ENCODE data around the gene C6orf89.
"Not testable (repeated sequence)": the region's sequence is repeated elsewhere in the genome, so short reads cannot be mapped to it uniquely, and the experiment has no call there.

C6orf89 gene

DNA sequence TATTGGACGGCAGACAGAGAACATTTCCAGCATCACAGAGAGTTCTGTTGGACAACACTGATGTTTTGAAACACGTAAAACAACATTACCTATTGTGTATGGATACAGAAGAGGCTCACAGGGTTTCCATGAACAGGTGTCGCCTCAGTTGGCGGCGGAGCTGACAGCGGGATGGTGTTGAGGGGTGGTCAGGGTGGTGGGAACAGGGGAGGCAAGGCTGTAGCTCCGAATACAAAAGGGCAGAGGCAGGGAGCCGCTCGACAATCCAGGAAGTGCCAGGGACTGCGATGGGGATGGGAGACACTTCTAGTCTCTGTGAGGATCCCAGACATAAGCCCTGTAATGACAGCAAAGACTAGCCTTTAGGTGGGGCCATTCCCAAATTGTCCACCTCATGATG, 54.3 kb downstream of the C6orf89 start:
- no peaks in the 10 kb centered on the region for H3F3A ChIP-seq (ENCODE audit: insufficient read depth, low read length)
- TF ChIP-seq EZH2 (optimal IDR thresholded peaks at IDR 0.05; ENCODE audit: low read depth, low read length) (no peak), CTCF (IDR thresholded peaks at IDR 0.05; ENCODE audit: low read length) (no peak), EZH2phosphoT487 (IDR thresholded peaks at IDR 0.05; ENCODE audit: low read length) (no peak)
- H4K20me1 ChIP-seq (ENCODE audit: insufficient read depth, low read length): no peaks in the 10 kb centered on the region
- no peaks in the 10 kb centered on the region for H3K9me2 ChIP-seq (replicated peaks; ENCODE audit: insufficient read depth, low read length)
- no peak overlapping the region for H3K4me2 ChIP-seq (ENCODE audit: low read depth, low read length)
- H3K9ac ChIP-seq (ENCODE audit: low read length): no peak overlapping the region
- H3K4me3 ChIP-seq (ENCODE audit: low read length): no peak overlapping the region
- H3K9me3 ChIP-seq (replicated peaks; ENCODE audit: insufficient read depth, low read length): no peaks in the 10 kb centered on the region
- H3K4me1 ChIP-seq (ENCODE audit: low read length): no peaks in the 10 kb centered on the region
- no peak overlapping the region for H2AFZ ChIP-seq (ENCODE audit: low read length)
- no peak for DNase-seq
- H3K27me3 ChIP-seq (replicated peaks; ENCODE audit: insufficient read depth, low read length): no peaks in the 10 kb centered on the region
- no peaks in the 10 kb centered on the region for H3K79me2 ChIP-seq (ENCODE audit: low read length)
- no peaks in the 10 kb centered on the region for H3K36me3 ChIP-seq (replicated peaks; ENCODE audit: insufficient read depth, low read length)
- H3K27ac ChIP-seq (ENCODE audit: low read length): no peak overlapping the region

- not testable (repeated sequence) for H3K27ac ChIP-seq (ENCODE audit: low read length); H2AFZ ChIP-seq (ENCODE audit: low read length); H4K20me1 ChIP-seq (ENCODE audit: insufficient read depth, low read length); DNase-seq; H3K79me2 ChIP-seq (ENCODE audit: low read length); H3K9me2 ChIP-seq (replicated peaks; ENCODE audit: insufficient read depth, low read length); H3K36me3 ChIP-seq (replicated peaks; ENCODE audit: insufficient read depth, low read length); H3K27me3 ChIP-seq (replicated peaks; ENCODE audit: insufficient read depth, low read length); H3K9ac ChIP-seq (ENCODE audit: low read length); H3K4me1 ChIP-seq (ENCODE audit: low read length); H3K4me3 ChIP-seq (ENCODE audit: low read length); H3F3A ChIP-seq (ENCODE audit: insufficient read depth, low read length); H3K4me2 ChIP-seq (ENCODE audit: low read depth, low read length); H3K9me3 ChIP-seq (replicated peaks; ENCODE audit: insufficient read depth, low read length)
Measured at GRCh38 chr6:36941561-36941960, 55.8 kb downstream of the C6orf89 start.

GRCh38 chr6:36942329-36942728, 56.6 kb downstream of the C6orf89 start:
- H3F3A ChIP-seq (ENCODE audit: insufficient read depth, low read length); H2AFZ ChIP-seq (ENCODE audit: low read length); H4K20me1 ChIP-seq (ENCODE audit: insufficient read depth, low read length); H3K9me3 ChIP-seq (replicated peaks; ENCODE audit: insufficient read depth, low read length); H3K79me2 ChIP-seq (ENCODE audit: low read length); H3K27me3 ChIP-seq (replicated peaks; ENCODE audit: insufficient read depth, low read length); H3K9me2 ChIP-seq (replicated peaks; ENCODE audit: insufficient read depth, low read length); H3K4me1 ChIP-seq (ENCODE audit: low read length); DNase-seq; H3K27ac ChIP-seq (ENCODE audit: low read length); H3K36me3 ChIP-seq (replicated peaks; ENCODE audit: insufficient read depth, low read length); H3K4me2 ChIP-seq (ENCODE audit: low read depth, low read length); H3K4me3 ChIP-seq (ENCODE audit: low read length); H3K9ac ChIP-seq (ENCODE audit: low read length): not testable (repeated sequence)

- Histone ChIP-seq H3F3A (ENCODE audit: insufficient read depth, low read length) (no peaks in the 10 kb centered on the region), H3K4me3 (ENCODE audit: low read length) (no peak overlapping the region), H3K27ac (ENCODE audit: low read length) (no peak overlapping the region), H3K4me2 (ENCODE audit: low read depth, low read length) (no peak overlapping the region), H4K20me1 (ENCODE audit: insufficient read depth, low read length) (no peaks in the 10 kb centered on the region), H3K9me3 (replicated peaks; ENCODE audit: insufficient read depth, low read length) (no peaks in the 10 kb centered on the region), H3K9ac (ENCODE audit: low read length) (no peak overlapping the region), H2AFZ (ENCODE audit: low read length) (no peak overlapping the region), H3K9me2 (replicated peaks; ENCODE audit: insufficient read depth, low read length) (no peaks in the 10 kb centered on the region), H3K36me3 (replicated peaks; ENCODE audit: insufficient read depth, low read length) (no peaks in the 10 kb centered on the region), H3K27me3 (replicated peaks; ENCODE audit: insufficient read depth, low read length) (no peaks in the 10 kb centered on the region), H3K4me1 (ENCODE audit: low read length) (no peaks in the 10 kb centered on the region), H3K79me2 (ENCODE audit: low read length) (no peaks in the 10 kb centered on the region)
- DNase-seq: no peak
- TF ChIP-seq EZH2 (optimal IDR thresholded peaks at IDR 0.05; ENCODE audit: low read depth, low read length) (no peak), CTCF (IDR thresholded peaks at IDR 0.05; ENCODE audit: low read length) (no peak), EZH2phosphoT487 (IDR thresholded peaks at IDR 0.05; ENCODE audit: low read length) (no peak)
Measured at GRCh38 chr6:36944650-36945049, 58.9 kb downstream of the C6orf89 start.
